ENCODE results near the gene PDLIM3.
"Not testable (repeated sequence)": the region's sequence is repeated elsewhere in the genome, so short reads cannot be mapped to it uniquely, and the experiment has no call there.

Gene PDLIM3

GRCh38 chr4:185520119-185520518 is 15.2 kb downstream of the PDLIM3 start:
- no peak for DNase-seq

DNA sequence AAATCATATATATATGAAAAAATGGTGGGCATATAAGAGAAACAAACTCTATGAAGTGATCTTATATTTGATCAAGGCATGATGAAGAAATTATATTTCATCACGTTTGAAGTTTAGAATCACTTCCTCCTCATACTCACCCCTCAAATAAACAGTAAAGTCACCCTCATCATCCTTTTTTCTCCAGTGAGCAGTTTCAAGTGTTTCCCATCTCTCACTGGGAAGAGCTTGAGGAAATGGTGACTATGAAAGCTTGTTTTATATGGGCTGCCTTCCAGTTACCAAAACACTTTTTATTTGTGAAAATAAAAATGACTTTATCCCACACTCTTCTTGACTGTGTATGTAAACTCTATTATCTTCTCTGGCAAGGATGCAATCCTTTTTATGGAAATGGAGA is 16.8 kb downstream of the PDLIM3 start:
- no peak for DNase-seq

GRCh38 chr4:185518069-185518468 is 17.2 kb downstream of the PDLIM3 start:
- DNase-seq: no peak

DNA sequence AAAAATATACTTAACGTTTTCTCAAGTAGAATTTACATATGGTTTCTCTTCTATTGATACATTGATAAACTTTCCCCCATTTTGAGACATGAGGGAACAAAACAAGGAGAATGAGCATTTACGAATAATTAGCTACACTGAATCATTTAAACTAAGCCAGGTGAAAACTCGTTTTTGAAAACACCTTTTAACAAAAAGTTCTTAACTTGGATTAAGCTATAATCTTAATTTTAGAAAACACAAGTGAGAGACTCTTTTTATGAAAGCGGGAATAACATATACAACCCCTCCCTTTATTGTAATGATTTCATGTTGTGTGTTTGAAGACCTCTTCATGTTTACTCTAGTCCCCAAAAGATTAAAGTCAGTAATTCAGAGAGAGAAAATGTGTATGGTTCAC is 20.1 kb downstream of the PDLIM3 start:
- no peak for DNase-seq

GRCh38 chr4:185514182-185514697 is 21.1 kb downstream of the PDLIM3 start:
- DNase-seq: no peak

GRCh38 chr4:185513489-185514181 is 21.7 kb downstream of the PDLIM3 start:
- no peak for DNase-seq

DNA sequence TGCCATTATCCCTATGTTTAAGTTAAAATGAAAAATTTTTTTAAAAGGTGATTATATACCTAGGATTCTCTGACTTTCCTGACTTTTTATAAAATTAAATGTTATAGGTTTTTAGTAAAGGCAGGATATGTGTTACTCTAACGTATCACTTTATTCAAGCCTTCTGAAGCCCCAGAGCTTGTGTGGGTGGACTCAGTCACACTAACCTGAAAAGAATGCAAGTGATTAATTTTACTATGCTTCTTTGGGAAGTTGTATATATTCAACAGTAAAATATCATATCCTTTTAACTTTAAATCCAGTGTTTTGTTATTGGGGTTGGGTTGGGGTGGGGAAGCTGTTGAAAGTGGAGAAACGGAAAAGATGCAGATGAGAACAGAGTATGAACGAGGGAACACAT is 22.8 kb downstream of the PDLIM3 start:
- no peak for DNase-seq

DNA sequence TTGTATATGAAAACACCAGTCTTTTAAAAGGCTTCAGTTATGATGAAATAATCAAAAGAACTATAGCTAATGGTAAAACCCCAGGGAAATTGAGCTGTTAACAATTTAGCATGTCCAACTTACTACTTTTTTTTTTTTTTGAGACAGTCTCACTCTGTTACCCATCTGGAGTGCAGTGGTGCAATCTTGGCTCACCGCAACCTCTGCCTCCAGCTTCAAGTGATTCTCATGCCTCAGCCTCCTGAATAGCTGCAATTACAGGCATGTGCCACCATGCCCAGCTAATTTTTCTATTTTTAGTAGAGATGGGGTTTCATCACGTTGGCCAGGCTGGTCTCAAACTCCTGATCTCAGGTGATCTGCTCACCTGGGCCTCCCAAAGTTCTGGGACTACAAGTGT is 24.1 kb downstream of the PDLIM3 start:
- not testable (repeated sequence) for DNase-seq

DNA sequence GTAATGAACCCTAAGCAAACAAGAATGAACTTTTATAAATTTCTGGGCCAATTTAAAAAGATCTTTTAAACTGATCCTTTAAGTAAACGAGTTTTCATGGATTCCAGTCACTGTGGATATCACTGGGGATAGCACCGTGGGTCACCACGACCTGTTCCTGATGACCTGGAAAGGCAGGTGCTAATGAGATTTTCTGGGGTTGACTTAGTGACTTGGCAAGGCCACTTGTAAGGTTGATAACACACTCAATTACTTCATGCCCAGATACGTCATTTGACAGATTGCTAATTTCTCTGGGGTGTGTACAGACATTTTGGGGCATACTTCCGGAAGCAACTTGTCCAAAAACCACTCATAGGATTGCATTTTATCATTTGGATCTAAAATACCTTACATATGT is 24.5 kb downstream of the PDLIM3 start:
- DNase-seq: no peak

DNA sequence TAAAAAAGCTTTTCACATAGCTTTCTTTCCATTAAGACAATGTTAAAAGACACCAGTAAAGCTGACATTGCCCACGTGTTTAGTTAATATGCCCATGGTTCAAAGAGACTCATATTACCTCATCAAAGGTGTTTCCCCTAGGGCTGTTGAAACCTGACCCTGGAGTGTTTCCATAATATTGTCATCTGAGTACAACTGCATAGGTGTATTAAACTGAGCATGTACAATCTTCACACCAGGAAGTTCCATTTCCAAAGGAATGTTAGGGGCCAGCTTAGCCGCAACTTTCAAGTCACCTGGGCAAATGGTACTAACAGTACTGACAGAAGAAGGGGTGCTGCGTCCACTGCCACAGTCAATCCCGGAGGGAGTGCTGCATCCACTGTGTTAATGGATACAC is 27.1 kb downstream of the PDLIM3 start:
- peak; percentile 33 for DNase-seq

DNA sequence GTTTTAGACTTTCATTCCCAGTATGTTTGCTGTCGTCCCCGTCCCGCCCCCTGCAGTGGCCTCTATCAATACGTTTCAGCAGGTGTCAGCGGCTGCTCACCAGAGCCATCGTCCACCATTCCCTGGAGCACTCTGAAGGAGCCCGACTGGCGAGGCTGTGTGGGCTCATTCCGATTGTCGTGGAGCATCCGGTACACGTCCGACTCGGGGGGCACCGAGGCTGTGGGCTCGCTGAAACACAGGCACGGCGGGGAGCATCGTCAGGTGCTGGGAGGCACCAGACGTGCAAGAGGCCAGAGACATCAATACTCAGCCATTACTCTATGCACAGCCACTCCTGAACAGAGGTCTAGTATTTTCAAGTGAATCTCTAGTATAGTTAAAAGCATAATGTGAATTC is 28.9 kb downstream of the PDLIM3 start:
- DNase-seq: no peak

DNA sequence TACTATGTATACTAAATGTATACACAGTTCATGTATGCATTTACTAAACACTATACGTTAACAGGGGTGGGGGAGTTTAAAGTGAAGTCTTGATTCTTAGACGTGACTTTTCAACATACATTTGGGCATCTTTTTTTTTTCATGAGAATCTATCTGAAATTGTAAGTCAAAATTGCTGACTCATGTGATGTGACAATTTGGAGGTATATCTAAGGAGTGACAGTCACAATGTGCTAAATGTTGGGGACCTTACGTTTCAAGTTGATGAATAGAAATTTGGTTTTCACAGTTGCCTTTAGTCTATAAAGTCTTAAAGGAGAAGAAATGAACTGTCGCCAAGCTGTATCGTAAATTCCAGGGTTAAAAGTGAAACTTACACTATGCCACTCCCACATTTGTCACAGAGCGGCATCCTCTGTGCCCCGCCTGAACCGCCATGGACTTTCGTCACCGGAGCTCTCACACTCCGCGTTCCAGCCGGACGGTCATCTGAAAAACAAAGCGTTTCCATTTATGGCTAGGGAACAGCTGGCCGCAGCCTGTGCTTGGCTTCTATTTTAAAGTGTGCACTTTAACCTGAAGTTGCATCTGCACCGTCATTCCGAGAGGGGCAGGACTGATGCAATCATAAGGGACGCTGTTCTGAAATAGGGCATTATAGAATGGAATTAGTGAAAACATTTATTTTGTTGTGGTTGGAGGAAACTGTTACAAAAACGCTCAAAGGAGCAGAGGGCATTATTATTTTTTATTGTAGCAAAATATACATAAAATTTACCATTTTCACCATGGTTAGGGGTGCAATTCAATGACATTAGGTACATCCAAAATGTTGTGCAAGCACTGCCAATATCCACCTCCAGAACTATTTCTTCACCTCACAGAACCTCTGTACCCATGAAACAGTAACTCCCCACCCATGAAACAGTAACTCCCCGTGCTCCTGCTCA is 30.9 kb downstream of the PDLIM3 start:
- DNase-seq: peak; percentile 56

DNA sequence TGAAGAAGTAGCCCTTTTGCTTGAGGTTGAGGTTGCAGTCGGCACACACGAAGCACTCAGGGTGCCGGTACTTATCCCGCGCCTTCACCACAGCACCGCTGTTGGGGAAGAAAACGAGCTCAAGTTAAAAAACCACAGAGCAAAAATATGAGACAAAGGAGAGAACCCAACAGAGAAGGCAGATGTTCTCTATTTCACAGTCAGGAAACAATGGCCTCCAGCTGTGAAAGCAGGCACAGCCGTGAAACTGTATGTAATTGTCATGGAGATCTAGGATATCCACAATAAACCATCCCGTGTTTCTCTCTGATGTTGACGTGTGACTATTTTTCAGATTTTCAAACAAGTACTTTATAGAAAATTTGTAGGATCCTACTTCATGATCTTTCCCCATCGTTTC is 32.9 kb downstream of the PDLIM3 start:
- DNase-seq: no peak

GRCh38 chr4:185500576-185500975 is 34.7 kb downstream of the PDLIM3 start:
- no peak for DNase-seq

GRCh38 chr4:185500035-185500434 is 35.3 kb downstream of the PDLIM3 start:
- DNase-seq: no peak

DNA sequence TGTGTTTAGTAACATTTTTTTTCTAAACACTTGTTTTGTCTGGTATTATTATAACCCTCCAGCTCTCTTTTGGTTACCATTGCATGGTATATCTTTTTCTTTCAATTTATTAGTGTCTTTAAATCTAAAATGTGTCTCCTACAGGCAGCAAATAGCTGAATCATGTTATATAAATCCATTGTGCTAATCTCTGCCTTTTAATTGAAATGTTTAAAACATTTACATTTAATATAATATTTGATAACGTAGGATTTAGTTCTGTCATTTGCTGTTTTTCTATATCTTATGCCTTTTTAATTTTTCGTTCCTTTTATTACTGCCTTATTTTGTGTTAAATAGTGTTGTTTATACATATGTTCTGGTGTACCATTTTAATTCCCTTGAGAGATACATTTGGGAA is 46.7 kb downstream of the PDLIM3 start:
- no peak for DNase-seq

DNA sequence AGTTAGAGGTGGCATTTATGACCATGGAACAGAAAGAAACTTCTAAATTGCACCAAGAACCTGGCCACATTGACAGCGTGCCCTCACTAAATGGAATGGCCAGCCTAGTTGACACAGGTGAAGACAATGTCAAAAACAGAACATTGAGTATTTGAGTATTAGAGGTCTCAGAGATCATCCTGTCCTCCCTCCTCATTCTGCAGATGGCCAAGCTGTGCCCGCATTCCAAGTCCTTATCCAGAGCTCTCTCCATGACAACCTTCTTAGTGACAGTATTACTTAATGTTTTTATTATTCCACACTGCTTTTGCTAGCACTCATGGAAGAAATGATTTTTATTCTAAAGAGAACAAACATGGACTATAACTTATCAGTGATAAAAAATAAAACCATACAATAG is 53.9 kb downstream of the PDLIM3 start:
- DNase-seq: no peak

DNA sequence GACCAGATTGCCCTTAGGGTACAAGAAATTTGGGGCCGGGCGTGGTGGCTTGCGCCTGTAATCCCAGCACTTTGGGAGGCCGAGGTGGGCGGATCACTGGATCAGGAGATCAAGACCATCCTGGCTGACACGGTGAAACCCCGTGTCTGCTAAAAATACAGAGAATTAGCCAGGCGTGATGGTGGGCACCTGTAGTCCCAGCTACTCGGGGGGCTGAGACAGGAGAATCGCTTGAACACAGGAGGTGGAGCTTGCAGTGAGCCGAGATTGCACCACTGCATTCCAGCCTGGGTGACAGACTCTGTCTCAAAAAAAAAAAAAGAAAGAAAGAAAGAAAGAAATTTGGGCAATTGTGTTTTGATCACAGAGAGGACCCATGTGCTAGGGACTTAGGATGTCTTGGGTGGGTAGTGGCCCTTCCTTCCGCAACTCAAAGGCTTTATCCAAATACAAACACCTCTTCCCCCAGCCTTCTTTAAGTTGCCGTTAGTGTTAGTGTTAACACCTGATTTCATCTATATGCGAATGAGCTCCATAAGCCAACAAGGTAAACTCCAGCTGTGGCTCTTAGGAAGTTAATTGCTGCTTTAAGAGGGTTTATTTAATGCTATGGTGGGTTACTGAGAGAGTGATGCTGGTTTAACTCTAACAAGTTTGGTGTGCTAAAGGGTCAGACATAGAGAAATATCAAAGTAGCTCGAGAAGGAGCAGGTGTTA is 55.1 kb downstream of the PDLIM3 start:
- DNase-seq: no peak

DNA sequence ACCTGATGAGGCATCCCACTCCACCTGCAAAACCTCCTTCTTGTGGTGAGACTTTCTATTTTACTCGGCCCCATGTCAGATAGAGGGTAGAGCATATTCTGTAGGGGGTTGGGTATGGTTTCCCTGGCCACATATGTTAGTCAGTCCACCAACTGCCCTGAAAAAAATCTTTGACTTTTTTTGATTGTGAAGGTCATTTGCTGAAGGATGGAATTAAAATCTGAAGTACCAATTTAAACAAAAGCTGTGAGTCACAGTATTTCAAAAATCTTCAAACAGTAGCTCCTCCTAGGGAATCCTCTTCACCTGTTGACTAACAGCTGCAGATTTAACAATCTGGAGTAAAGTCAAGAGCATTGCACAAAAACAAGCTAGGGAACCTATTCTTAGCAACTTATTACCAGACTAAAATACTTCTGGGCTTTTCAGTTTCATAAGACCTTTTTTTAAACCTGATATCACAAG is 55.8 kb downstream of the PDLIM3 start:
- DNase-seq: no peak

DNA sequence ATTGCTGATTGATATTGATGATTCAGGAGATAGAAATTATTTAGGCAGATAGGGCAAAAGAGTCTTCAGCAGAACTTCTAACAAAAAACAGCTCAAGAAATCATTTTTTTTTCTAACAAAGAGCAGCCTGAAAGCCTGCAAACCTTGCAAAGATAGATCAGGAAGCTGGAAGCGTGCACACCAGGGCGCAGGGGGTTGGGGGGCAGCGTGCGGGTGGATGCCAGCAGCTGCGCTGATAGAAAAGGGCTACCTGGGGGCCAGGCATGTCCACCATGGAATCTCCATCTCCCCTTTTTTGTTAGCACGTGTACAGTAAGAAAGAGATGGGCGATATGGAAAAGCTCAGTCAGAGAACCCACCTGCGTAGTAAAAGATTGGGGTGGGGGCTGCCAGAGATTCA is 62.1 kb downstream of the PDLIM3 start:
- no peak for DNase-seq

- no peak for DNase-seq
Measured at GRCh38 chr4:185472103-185472542, 63.2 kb downstream of the PDLIM3 start.

- peak; percentile 90 for DNase-seq
Measured at GRCh38 chr4:185471235-185472102, 63.8 kb downstream of the PDLIM3 start, which contains the start of gene CCDC110. CCDC110 (minus strand) TSS chr4:185471733; CDS start chr4:185471683, 50 bp downstream.

Data from right kidney (tissue), 1 donor.